GF-D8 (cell line): Measurements from ENCODE around the gene CELSR1.
"Not testable (repeated sequence)": the region's sequence is repeated elsewhere in the genome, so short reads cannot be mapped to it uniquely, and the experiment has no call there.

Experiments
- DNase-seq: peaks from one replicate; lab custom pipeline; 2025; lab: John Stamatoyannopoulos, UW

CELSR1 gene

GRCh38 chr22:46512683-46513082 is 24.7 kb downstream of the CELSR1 start:
- DNase-seq: no peak

- no peak for DNase-seq
These were observed 25.4 kb downstream of the CELSR1 start for GRCh38 chr22:46512039-46512370.

- no peak for DNase-seq
These were observed 26.0 kb downstream of the CELSR1 start for GRCh38 chr22:46511151-46512038.

- no peak for DNase-seq
These were observed 27.9 kb downstream of the CELSR1 start for GRCh38 chr22:46509416-46510089.

- no peak for DNase-seq
These were observed 28.9 kb downstream of the CELSR1 start for GRCh38 chr22:46508491-46508999.

GRCh38 chr22:46507451-46508425 is 29.7 kb downstream of the CELSR1 start:
- no peak for DNase-seq

DNA sequence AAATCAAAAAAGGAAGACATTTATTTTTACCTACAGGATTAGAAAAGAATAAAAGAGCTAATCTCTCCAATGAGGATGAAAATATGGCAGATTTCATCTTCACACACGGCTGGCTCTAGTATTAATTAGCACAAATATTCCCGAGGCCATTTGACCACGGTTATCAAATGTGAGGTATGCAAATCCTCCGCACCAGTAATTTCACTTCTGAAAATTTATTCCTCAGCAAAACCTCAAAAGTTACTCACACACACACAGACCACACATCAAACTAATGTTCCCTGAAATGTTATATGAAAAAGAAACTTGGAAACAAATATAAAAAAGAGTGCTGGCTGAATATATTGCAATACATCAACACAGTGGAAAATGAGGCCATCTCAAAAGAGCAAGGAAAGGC is 32.8 kb downstream of the CELSR1 start:
- no peak for DNase-seq

DNA sequence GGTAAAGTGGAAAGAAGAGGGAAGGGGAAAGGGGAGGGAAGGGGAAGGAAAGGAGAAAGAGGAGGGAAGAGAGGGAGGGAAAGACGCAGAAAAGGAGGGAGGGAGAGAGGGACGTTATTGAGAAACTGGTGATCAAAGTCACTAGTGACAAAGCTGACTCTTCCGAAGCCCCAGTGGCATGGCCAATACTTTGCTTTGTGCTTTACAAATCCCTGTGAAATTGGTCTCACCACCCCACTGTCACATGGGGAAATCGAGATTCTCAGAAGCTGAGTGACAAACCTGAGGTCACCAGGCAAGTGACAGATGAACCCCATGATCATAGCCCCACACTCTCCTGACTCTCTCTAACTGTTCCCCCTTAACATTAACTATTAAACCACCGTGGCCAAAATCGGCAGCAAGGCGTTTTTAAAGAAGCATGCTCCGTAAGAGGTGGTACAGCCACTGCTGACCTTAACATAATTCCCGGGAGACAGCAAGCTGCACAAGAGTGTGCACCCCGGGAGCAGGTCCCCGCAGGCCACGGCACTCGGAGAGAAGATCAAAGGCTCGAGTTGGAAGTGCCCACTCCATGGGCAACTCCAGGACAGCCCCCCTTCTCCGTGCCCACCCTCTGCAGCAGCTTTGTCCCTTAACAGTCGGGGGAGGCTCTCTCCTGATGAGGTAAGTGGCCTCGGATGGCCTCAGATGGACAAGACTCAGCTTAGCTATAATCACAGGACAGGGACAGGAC is 34.8 kb downstream of the CELSR1 start:
- DNase-seq: no peak

GRCh38 chr22:46501701-46502100 is 35.7 kb downstream of the CELSR1 start:
- no peak for DNase-seq

- not testable (repeated sequence) for DNase-seq
These were observed 36.2 kb downstream of the CELSR1 start for GRCh38 chr22:46501265-46501664.

DNA sequence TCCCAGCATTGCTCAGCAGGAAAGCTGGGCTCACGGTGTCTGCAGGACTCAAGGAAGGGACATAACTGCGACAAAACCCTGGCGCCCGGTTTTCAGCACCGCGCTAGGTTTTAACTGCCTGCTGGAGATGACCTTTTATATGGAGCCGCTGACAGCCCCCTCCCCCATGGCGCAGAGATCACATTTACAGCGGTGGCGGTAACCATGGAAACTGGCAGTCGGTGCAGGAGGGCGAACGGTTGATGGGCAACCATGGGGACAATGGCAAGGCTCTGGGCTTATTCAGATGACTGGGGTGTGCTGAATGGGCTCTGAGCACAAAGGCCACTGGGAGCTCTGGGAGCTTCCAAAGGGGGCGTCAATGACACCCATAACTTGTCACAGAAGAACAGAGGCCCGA is 37.2 kb downstream of the CELSR1 start:
- no peak for DNase-seq

- no peak for DNase-seq
These were observed 37.6 kb downstream of the CELSR1 start for GRCh38 chr22:46499805-46500189.

- no peak for DNase-seq
These were observed 45.5 kb downstream of the CELSR1 start for GRCh38 chr22:46491946-46492345.

DNA sequence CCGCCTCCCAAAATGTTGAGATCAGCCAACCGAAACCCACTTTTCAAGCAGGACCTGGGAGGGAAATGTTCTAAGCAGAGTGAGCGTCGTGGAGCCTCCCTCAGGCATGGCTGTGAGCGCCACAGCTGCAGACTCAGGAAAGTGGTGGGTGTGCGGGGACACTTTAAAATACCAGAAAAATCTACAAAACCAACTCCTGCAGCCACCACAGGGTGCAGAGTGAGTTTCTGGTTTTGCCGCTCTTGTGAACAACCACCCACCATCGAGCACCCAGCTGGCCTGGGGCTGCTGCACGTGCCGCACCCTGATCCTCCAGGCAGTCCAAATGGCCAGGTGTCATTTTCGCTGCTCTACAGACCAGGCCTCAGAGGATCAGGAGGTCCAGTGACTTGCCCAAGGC is 46.9 kb downstream of the CELSR1 start:
- DNase-seq: no peak

GRCh38 chr22:46486996-46487717 is 50.3 kb downstream of the CELSR1 start:
- no peak for DNase-seq

GRCh38 chr22:46484861-46485595 is 52.4 kb downstream of the CELSR1 start:
- no peak for DNase-seq

- no peak for DNase-seq
These were observed 53.1 kb downstream of the CELSR1 start for GRCh38 chr22:46484156-46484860.

GRCh38 chr22:46483353-46483752 is 54.1 kb downstream of the CELSR1 start:
- DNase-seq: no peak

- no peak for DNase-seq
These were observed 55.3 kb downstream of the CELSR1 start for GRCh38 chr22:46482056-46482675.
